HFF-Myc (cell line): Measurements from ENCODE around the gene C14orf180.

Experiments used
- DNase-seq: peaks from one replicate; pipeline ENCODE4 v3.0.0-alpha.2; 2011; ENCODE audit warnings: low read depth; ENCODE audit errors: extremely low read depth
- H3K4me3 ChIP-seq: replicated peaks from 2 replicates; pipeline ENCODE4 v1.5.1; 2011; ENCODE audit warnings: low read depth, mild to moderate bottlenecking, control low read depth, low read length
- TF ChIP-seq, protein P1 (sequence below): IDR thresholded peaks from 2 replicates; pipeline ENCODE4 v1.5.1; 2012; ENCODE audit warnings: mild to moderate bottlenecking, low read depth, low read length, control low read depth; ENCODE audit errors: missing control alignments

Gene C14orf180

DNA sequence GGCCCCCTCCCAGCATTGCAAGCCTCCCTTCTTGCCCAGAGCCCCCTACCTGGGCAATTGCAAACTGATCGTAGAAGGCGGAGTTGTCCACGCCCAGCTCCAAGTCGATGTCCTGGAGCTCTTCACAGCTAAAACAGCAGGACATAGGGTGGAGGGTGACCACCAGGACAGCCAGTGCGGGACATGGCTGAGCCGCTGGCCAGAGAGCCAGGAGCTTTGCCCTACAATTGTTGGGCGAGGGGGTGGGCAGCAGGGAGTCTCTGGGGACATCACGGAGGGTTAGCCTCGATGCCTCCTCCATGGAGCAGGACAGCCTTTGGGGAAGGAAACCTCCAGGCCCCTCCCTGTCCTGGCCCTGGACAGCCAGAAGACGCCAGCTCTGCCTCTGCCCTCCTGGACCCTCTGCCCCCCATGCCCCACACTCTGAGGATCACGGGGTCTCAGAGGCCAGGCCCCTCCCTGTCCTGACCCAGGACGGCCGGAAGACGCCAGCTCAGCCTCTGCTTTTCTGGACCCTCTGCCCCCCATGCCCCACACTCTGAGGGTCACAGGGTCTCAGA lies 15.6 kb downstream of the C14orf180 start:
- H3K4me3 ChIP-seq: no peak overlapping the region
- DNase-seq: no peak
- TF ChIP-seq, protein P1, sequence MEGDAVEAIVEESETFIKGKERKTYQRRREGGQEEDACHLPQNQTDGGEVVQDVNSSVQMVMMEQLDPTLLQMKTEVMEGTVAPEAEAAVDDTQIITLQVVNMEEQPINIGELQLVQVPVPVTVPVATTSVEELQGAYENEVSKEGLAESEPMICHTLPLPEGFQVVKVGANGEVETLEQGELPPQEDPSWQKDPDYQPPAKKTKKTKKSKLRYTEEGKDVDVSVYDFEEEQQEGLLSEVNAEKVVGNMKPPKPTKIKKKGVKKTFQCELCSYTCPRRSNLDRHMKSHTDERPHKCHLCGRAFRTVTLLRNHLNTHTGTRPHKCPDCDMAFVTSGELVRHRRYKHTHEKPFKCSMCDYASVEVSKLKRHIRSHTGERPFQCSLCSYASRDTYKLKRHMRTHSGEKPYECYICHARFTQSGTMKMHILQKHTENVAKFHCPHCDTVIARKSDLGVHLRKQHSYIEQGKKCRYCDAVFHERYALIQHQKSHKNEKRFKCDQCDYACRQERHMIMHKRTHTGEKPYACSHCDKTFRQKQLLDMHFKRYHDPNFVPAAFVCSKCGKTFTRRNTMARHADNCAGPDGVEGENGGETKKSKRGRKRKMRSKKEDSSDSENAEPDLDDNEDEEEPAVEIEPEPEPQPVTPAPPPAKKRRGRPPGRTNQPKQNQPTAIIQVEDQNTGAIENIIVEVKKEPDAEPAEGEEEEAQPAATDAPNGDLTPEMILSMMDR: no peak

DNA sequence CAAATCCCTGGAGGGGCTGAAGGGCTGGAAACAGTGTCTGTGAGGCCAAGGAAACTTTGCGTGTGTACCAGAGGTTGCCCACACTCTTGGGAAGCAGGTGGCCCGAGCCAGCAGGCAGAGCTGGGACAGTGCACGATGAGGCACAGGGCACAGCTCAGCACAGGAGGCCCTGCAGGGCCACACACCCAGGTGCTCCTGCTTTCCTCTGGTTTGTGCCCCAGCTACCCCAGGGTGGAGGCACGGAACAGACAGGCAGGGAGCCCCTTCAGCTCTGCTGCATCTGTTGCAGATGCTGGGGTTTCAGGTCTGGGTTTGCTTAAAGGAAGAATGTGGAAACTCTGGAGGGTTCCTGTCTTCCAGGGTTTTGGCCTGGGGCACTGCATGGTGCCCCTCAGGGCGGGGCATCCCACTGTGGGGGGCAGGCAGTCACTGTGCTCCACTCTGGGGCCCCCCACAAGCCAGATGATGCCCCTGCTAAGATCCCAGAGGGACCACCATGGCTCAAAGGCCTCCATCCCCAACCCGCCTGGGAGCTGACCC lies 16.4 kb downstream of the C14orf180 start:
- TF ChIP-seq, protein P1: no peak
- no peak overlapping the region for H3K4me3 ChIP-seq
- no peak for DNase-seq

DNA sequence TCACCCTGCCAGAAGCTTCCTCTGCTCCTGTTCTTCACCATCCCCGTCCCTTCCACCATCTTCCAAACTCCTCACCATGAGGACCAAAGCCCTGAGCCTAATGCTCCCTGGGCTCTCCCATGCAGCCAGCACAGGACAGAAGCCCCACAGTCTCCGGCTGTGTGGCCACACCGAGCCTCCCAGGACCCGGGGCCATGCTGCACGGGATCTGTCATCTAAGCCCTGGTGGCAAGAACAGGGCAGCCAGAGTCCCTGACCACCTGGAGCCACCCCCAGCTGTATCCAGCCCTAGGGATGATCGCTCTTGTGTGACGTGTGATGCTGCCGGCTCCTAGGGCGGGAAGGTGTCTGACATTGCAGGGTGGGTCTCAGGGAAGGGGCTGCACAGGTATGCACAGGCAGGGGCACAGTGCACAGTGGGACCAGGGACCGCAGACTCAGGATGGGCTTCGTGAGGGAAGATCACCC lies 16.9 kb downstream of the C14orf180 start:
- H3K4me3 ChIP-seq: no peak overlapping the region
- DNase-seq: no peak
- TF ChIP-seq, protein P1: no peak

DNA sequence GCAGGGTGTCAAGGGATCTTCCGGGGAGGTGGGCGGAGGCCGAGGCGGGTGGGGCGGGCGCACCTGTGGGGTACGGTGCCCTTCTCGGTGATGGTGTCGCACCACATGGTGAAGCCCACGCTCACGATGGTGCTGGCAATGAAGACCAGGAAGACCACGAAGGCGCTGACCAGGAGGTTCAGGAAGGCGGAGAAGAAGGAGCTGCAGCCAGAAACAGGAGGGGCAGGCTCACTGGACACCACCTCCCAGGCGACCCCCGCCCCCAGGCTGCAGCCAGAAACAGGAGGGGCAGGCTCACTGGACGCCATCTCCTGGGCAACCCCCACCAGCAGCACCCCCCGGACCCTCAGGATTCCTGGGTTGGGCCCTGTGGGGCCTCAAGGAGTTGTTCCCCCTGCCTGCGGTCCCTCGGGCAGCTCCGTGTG lies 17.4 kb downstream of the C14orf180 start:
- no peak overlapping the region for H3K4me3 ChIP-seq
- no peak for DNase-seq
- TF ChIP-seq, protein P1: no peak

DNA sequence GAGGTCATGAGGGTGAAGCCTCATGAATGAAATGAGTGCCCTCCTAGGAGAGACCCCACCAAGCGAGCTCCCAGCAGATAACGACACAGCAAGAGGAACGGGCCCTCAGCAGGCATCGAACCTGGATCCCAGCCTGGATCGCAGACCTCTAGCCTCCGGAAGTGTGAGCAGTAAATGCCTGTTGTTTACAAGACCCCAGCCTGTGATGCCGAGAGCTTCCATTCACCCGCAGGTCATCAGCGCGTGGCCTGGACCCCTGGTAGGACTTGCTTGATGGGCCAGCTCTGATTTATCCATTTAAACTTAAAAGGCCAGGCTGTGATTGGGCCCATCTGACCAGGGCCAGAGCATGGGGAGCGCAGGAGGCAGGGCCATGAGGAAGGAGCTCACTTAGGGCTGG lies 18.0 kb downstream of the C14orf180 start:
- no peak for DNase-seq
- no peak overlapping the region for H3K4me3 ChIP-seq
- TF ChIP-seq, protein P1: no peak

DNA sequence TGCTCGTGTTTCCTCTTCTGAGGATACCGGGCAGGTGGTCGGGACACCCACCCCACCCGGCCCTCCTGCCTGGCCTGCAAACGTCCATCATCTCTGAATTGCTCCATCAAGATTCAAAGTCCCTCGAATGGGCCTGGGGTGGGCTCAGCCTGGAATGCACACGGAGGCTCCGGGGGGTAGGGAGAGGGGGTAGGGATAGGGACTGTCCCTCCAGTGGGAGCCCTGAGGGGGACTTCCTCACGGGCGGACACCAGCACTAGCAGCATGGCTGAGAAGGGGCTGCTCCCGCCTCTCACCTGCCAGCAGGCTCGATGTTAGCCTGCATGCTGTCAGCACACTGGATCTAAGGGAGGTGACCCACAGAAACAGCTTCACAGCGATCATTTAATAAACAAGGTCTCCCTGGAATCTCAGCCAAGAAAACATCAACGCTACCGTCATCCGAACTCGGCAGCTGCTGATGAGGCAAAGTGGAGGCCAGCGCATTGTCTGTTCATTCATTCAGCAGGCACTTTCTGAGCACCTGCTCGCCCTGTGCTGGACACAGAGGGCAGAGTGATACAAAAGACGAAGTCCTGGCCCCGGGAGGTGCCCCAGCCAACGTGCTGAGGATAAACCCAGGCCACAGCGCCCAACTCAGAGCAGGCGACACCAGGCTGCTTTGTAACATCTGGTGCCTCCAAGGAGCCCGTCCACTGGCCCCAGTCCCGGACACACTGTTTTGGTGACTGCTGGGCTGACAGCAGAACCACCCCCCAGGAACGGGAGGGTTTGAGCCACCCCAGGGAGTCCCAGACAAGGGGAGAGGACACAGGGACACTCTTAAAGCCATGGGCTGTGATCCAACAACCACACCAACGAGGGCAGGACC lies 18.7 kb downstream of the C14orf180 start:
- TF ChIP-seq, protein P1: no peak
- no peak overlapping the region for H3K4me3 ChIP-seq
- no peak for DNase-seq
